AG04450 (cell line): ENCODE data around the gene ATP13A3. TPM values are rescaled to one million over a fixed set of nuclear protein-coding genes. Genes with fewer than 3 reads are reported as not detected.

Experiments used
- CTCF ChIA-PET: fragments of 300-600, 350-600 bp; formaldehyde crosslinking; extraction: SDS; loops from one replicate; lab custom pipeline; 2022; ENCODE audit warnings: antibody characterized with exemption, inconsistent platforms; lab: Charles Lee
- POLR2A ChIA-PET: fragments of 350-600 bp; formaldehyde crosslinking; extraction: SDS; loops from one replicate; lab custom pipeline; 2021; ENCODE audit warnings: antibody characterized with exemption, inconsistent platforms; lab: Yijun Ruan, JAX
- DNase-seq: peaks from one replicate; pipeline ENCODE4 v3.0.0-alpha.2; 2011; ENCODE audit warnings: low read depth, low spot score
- H3K27ac ChIP-seq: one replicate; pipeline ENCODE4 v1.5.1; 2012; ENCODE audit warnings: low read depth, low read length, control low read depth
- H3K27me3 ChIP-seq: one replicate; pipeline ENCODE4 v1.6.0; 2012; ENCODE audit warnings: low read length; ENCODE audit not compliant: control insufficient read depth, insufficient read depth
- H3K4me3 ChIP-seq: 2 replicates; pipeline ENCODE4 v1.5.1; 2011; ENCODE audit warnings: mild to moderate bottlenecking, low read depth, low read length, control low read depth
- H3K9me3 ChIP-seq: 2 replicates; pipeline ENCODE4 v1.5.1; 2012; ENCODE audit warnings: low read length; ENCODE audit not compliant: control insufficient read depth, insufficient read depth
- CTCF ChIP-seq: IDR thresholded peaks from 2 replicates; pipeline ENCODE4 v1.5.1; 2011; ENCODE audit warnings: low read depth, low read length, control low read depth, inconsistent platforms
- polyA plus RNA-seq: library from polyadenylated mRNA; depleted of rRNA; stranded (reverse); fragments of >200 nt; gene quantifications from 2 replicates; pipeline ENCODE4 v1.2.3, GENCODE V29; 2011

Gene ATP13A3
- polyA plus RNA-seq, 1 experiment: 132 TPM

DNA sequence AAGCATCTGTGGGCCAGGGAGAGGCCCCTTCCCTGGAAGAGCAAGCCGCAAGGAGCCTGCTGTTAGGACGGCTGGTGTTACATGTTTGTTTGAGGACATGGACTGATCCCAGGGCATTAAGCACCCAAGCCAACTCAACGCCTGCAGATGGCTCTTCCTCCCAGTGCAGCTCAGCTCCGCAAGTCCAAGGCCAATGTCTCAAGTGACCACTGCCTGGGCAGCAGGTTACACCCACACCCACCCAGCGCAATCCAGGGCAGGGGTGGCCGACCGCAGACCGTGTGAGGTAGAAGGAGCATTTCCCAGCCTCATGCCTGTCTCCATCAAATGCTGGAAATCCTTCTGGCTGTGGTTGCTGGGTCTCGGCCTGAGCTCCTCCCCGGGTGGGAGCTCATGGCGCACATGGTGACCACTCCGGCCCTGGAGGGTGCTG is 102.2 kb downstream of the ATP13A3 start:
- no peak for DNase-seq
- Histone ChIP-seq H3K27me3 (peaks cover 38% of the 10 kb centered on the region), H3K27ac (no peak overlapping the region), H3K4me3 (no peak overlapping the region), H3K9me3 (peaks cover 3% of the 10 kb centered on the region; the same call in 1 of the 2 replicates)
- TF ChIP-seq CTCF: no peak
- ChIA-PET POLR2A (no interaction called here), CTCF (interaction anchor here (1.2 to 1.9 kb wide), 2 partner anchors 11 to 18 kb away, joined by 3 to 8 read pairs; no protein-coding TSS in a partner anchor)

DNA sequence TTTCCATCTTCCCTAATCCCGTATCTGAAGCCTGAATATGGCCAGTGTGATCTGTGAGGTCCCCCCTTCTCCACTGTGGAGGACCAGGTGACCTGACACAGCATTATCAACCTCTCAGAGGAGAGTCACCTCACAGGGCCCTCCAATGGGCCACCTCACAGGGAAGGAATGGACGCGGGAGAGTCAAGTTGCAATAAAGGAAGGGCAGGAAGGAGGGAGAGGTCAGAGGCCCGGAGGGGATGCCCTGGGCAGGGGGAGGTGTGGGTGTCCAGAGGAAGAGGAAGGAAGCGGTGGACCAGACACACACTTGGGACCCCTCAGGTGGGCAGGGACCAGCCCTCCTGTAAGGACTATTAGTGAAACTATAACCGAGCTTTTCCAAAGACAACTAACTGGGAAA is 102.6 kb downstream of the ATP13A3 start:
- ChIA-PET POLR2A (no interaction called here), CTCF (interaction anchor here (1.2 kb wide), 1 partner anchor 19 kb away, joined by 3 read pairs; no protein-coding TSS in a partner anchor)
- DNase-seq: no peak
- Histone ChIP-seq H3K27me3 (peaks cover 39% of the 10 kb centered on the region), H3K9me3 (peaks cover 3% of the 10 kb centered on the region; the same call in 1 of the 2 replicates), H3K4me3 (no peak overlapping the region), H3K27ac (no peak overlapping the region)
- TF ChIP-seq CTCF: no peak

GRCh38 chr3:194383276-194383940 is 103.4 kb downstream of the ATP13A3 start:
- Histone ChIP-seq H3K27ac (no peak overlapping the region), H3K4me3 (no peak overlapping the region), H3K27me3 (peaks cover 40% of the 10 kb centered on the region), H3K9me3 (peaks cover 3% of the 10 kb centered on the region; the same call in 1 of the 2 replicates)
- no peak for TF ChIP-seq CTCF
- no peak for DNase-seq
- CTCF ChIA-PET: no interaction called here
- POLR2A ChIA-PET: interaction anchor here (0.6 kb wide), 1 partner anchor 33 kb away, joined by 3 read pairs; no protein-coding TSS in a partner anchor

GRCh38 chr3:194382892-194383223 is 103.9 kb downstream of the ATP13A3 start:
- Histone ChIP-seq H3K27me3 (peaks cover 41% of the 10 kb centered on the region), H3K9me3 (peaks cover 3% of the 10 kb centered on the region; the same call in 1 of the 2 replicates), H3K27ac (no peak overlapping the region), H3K4me3 (no peak overlapping the region)
- DNase-seq: no peak
- CTCF ChIA-PET: no interaction called here
- TF ChIP-seq CTCF: no peak
- POLR2A ChIA-PET: interaction anchor here (0.6 kb wide), 1 partner anchor 33 kb away, joined by 3 read pairs; no protein-coding TSS in a partner anchor

DNA sequence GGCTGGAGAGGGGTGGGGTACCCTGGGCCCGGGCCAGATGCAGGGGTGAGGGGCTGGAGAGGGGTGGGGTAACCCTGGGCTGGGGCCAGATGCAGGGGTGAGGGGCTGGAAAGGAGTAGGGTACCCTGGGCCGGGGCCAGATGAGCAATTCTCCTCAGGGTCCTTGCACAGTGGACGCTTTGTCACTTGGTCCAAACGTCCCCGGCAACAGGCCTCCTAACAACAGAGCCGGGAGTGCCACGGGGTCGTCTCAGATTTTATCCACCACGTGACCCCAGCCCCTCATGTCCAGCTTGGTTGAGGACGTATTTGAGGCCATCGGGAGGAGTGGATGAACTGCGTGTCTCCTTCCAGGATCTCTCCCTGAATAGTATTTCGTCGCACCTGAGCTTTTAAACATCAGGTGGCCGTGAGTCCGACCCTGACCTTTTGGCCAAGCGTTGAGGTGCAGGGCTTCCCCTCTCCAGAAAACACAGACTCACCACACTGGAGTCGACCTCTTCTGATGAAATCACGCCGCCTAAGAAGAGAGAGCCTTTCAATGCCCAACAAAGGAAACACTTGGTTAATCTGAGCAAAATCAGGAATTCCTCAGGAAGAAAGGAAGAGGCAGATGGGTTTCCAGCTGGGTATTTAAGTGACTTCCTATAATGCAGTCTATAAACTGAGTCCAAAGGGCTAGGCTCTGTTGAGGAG is 104.5 kb downstream of the ATP13A3 start:
- Histone ChIP-seq H3K4me3 (no peak overlapping the region), H3K9me3 (peaks cover 3% of the 10 kb centered on the region; the same call in 1 of the 2 replicates), H3K27ac (no peak overlapping the region), H3K27me3 (peaks cover 41% of the 10 kb centered on the region)
- DNase-seq: no peak
- no peak for TF ChIP-seq CTCF
- POLR2A ChIA-PET: no interaction called here
- CTCF ChIA-PET: no interaction called here
